Measurements from ENCODE around the gene ENO2.

Gene ENO2

GRCh38 chr12:6912164-6912935 is 2.0 kb upstream of the ENO2 start:
- Histone ChIP-seq H3K36me3 (ENCODE audit: insufficient read depth, low read length) (no peaks in the 10 kb centered on the region), H3K4me2 (ENCODE audit: low read length) (no peak overlapping the region), H3K27me3 (ENCODE audit: insufficient read depth, low read length) (peaks cover 10% of the 10 kb centered on the region; the same call in 1 of the 2 replicates), H3K4me1 (ENCODE audit: insufficient read depth, low read length, severe bottlenecking) (peaks cover 14% of the 10 kb centered on the region), H3K9me3 (ENCODE audit: low read length) (no peaks in the 10 kb centered on the region), H3K27ac (ENCODE audit: low read depth, low read length, poor library complexity, severe bottlenecking) (no peak overlapping the region), H2AFZ (ENCODE audit: low read length) (no peak overlapping the region), H3K79me2 (ENCODE audit: insufficient read depth, low read length) (no peaks in the 10 kb centered on the region), H4K20me1 (ENCODE audit: insufficient read depth, low read length) (no peaks in the 10 kb centered on the region), H3K9me2 (ENCODE audit: low read depth, low read length) (no peaks in the 10 kb centered on the region), H3K9ac (ENCODE audit: low read length) (no peak overlapping the region), H3F3A (ENCODE audit: insufficient read depth, low read length) (no peaks in the 10 kb centered on the region), H3K4me3 (ENCODE audit: low read depth, low read length, poor library complexity, severe bottlenecking) (no peak overlapping the region)
- no peak for TF ChIP-seq EZH2 (IDR thresholded peaks at IDR 0.05; ENCODE audit: borderline replicate concordance, low read length)
- no peak for TF ChIP-seq CTCF (IDR thresholded peaks at IDR 0.05; ENCODE audit: low read length)

GRCh38 chr12:6914947-6915788 is 788 bp downstream of the ENO2 start:
- H3K4me1 ChIP-seq (ENCODE audit: insufficient read depth, low read length, severe bottlenecking), result peaks cover 14% of the 10 kb centered on the region
- TF ChIP-seq EZH2 (IDR thresholded peaks at IDR 0.05; ENCODE audit: borderline replicate concordance, low read length), result no peak
- no peak for TF ChIP-seq CTCF (IDR thresholded peaks at IDR 0.05; ENCODE audit: low read length)
- H3K4me2 ChIP-seq (ENCODE audit: low read length), result peak overlapping the region; percentile 51
- H3K9me2 ChIP-seq (ENCODE audit: low read depth, low read length), result no peaks in the 10 kb centered on the region
- H3K27ac ChIP-seq (ENCODE audit: low read depth, low read length, poor library complexity, severe bottlenecking), result no peak overlapping the region
- H3K4me3 ChIP-seq (ENCODE audit: low read depth, low read length, poor library complexity, severe bottlenecking), result peak overlapping the region; percentile 45
- H3K27me3 ChIP-seq (ENCODE audit: insufficient read depth, low read length), result peaks cover 10% of the 10 kb centered on the region; the same call in 1 of the 2 replicates
- no peaks in the 10 kb centered on the region for H3F3A ChIP-seq (ENCODE audit: insufficient read depth, low read length)
- H3K36me3 ChIP-seq (ENCODE audit: insufficient read depth, low read length), result no peaks in the 10 kb centered on the region
- H2AFZ ChIP-seq (ENCODE audit: low read length), result no peak overlapping the region
- no peaks in the 10 kb centered on the region for H3K9me3 ChIP-seq (ENCODE audit: low read length)
- H3K9ac ChIP-seq (ENCODE audit: low read length), result no peak overlapping the region; the same call in 1 of the 2 replicates
- no peaks in the 10 kb centered on the region for H3K79me2 ChIP-seq (ENCODE audit: insufficient read depth, low read length)
- H4K20me1 ChIP-seq (ENCODE audit: insufficient read depth, low read length), result no peaks in the 10 kb centered on the region

GRCh38 chr12:6915789-6916285 is 1.5 kb downstream of the ENO2 start:
- Histone ChIP-seq H3K79me2 (ENCODE audit: insufficient read depth, low read length) (no peaks in the 10 kb centered on the region), H3K9ac (ENCODE audit: low read length) (no peak overlapping the region), H3K4me3 (ENCODE audit: low read depth, low read length, poor library complexity, severe bottlenecking) (no peak overlapping the region), H2AFZ (ENCODE audit: low read length) (no peak overlapping the region), H3K4me1 (ENCODE audit: insufficient read depth, low read length, severe bottlenecking) (peaks cover 14% of the 10 kb centered on the region), H3K9me3 (ENCODE audit: low read length) (no peaks in the 10 kb centered on the region), H3K36me3 (ENCODE audit: insufficient read depth, low read length) (no peaks in the 10 kb centered on the region), H4K20me1 (ENCODE audit: insufficient read depth, low read length) (no peaks in the 10 kb centered on the region), H3K9me2 (ENCODE audit: low read depth, low read length) (no peaks in the 10 kb centered on the region), H3F3A (ENCODE audit: insufficient read depth, low read length) (no peaks in the 10 kb centered on the region), H3K27me3 (ENCODE audit: insufficient read depth, low read length) (peaks cover 10% of the 10 kb centered on the region; the same call in 1 of the 2 replicates), H3K27ac (ENCODE audit: low read depth, low read length, poor library complexity, severe bottlenecking) (no peak overlapping the region), H3K4me2 (ENCODE audit: low read length) (no peak overlapping the region)
- no peak for TF ChIP-seq CTCF (IDR thresholded peaks at IDR 0.05; ENCODE audit: low read length)
- TF ChIP-seq EZH2 (IDR thresholded peaks at IDR 0.05; ENCODE audit: borderline replicate concordance, low read length), result no peak
